GOT3 (cell line): ENCODE measurements around the gene GTF2F1.
"Not testable (repeated sequence)": the region's sequence is repeated elsewhere in the genome, so short reads cannot be mapped to it uniquely, and the experiment has no call there.

ENCODE experiments used
- DNase-seq: peaks from one replicate; lab custom pipeline; 2025; ENCODE audit warnings: mixed read lengths; lab: John Stamatoyannopoulos, UW

The GTF2F1 gene

GRCh38 chr19:6393074-6393982, at the start of gene GTF2F1:
Gene GTF2F1 (minus strand): TSS chr19:6393164. CDS start chr19:6392995, 169 bp downstream.
- peak; percentile 81 for DNase-seq

DNA sequence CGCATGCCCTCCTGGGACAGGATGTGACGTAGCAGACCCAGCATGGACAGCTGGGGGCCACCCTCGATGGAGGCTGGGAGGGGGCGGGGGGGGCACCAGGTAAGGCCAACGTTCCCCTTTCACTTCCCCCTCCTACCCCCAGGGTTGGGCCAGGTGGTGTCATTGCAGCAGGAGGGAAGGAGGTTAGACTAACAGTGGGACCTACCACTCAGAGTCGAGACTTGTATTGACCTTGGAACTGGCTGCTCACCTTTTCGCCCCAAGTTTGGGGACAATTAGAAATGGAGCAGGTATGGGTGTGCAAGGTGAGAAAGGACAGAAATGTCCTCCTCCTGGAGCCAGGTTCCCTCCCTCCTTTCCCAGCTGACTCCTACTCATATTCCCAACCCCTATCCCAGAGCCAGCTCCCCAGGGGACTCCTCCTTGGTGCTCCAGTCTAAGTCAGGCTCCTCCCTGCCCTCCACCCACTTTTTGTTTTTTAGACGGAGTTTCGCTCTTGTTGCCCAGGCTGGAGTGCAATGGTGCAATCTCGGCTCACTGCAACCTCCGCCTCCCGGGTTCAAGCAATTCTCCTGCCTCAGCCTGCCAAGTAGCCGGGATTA, 49.2 kb upstream of the GTF2F1 start:
- DNase-seq: no peak

GRCh38 chr19:6440905-6441304, 47.9 kb upstream of the GTF2F1 start:
- no peak for DNase-seq

GRCh38 chr19:6439743-6440142, 46.8 kb upstream of the GTF2F1 start:
- no peak for DNase-seq

GRCh38 chr19:6433663-6434062, 40.7 kb upstream of the GTF2F1 start, which contains the start of gene SLC25A41:
Gene SLC25A41 (minus strand): TSS chr19:6433763. CDS start chr19:6433693, 70 bp downstream.
- DNase-seq: no peak

GRCh38 chr19:6433165-6433564, 40.2 kb upstream of the GTF2F1 start:
- no peak for DNase-seq

- DNase-seq: no peak
Observed at GRCh38 chr19:6431891-6432290, 38.9 kb upstream of the GTF2F1 start.

GRCh38 chr19:6429419-6430221, 36.7 kb upstream of the GTF2F1 start:
- DNase-seq: no peak

GRCh38 chr19:6428692-6429418, 35.9 kb upstream of the GTF2F1 start:
- DNase-seq: not testable (repeated sequence)

DNA sequence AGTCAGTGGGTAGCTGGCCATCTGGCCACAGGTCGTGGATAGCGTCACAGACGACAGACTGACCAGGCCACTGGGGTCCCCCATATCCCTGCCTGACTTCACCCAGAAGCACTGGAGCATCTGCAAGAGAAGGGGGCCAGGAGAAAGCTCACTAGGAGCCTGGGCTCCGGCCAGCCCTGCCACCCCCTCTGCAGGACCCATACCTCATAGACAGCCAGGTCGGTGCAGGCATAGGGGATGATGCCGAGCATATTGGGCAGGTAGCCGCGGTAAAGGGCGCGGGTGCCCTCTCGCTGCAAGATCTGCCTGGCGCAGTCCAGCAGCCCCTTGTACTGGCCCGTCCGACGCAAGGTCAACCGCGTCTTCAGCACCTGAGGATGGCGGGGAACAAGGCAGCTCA, 34.2 kb upstream of the GTF2F1 start:
- no peak for DNase-seq

DNA sequence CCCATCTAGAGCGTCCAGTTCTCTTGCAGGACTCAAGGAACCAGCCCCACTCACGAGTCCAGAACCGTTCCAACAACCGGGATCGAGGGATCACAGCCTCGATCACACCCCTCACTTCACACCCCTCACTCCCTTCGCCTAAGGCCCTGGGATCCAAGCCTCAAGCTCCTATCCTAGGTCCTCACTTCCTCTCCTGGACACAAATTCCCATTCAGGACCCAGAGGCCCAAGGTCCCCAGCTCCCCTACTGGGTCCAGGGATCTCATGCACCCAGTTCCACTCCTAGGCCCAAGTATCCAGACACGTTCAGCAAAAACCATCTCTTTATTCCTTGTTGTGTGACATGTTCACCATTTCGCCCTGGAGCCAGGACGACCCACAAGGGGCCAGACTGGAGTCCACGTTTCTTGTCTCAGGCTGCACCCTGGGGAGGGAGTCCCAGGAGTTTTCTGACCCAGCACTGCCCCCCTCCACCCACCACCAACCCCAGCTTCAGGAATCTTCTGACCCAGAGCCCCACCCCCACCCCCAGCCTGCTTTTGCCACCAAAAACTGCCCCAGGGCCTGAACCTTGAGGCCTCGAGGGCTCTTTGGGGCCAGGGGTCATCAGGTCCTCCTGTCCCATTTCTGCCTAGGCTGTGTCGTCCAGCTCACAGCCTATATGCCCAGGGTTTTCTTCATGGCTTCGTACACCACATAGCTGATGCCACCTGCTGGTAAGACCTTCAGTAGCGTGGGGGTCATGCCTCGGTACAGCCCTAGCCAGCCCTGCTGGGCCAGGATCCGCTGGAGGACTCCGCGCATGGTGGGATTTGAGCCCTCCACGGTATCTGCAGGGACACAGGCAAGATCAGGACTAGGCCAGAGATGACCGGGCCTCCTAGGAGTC, 33.0 kb upstream of the GTF2F1 start:
- DNase-seq: no peak

DNA sequence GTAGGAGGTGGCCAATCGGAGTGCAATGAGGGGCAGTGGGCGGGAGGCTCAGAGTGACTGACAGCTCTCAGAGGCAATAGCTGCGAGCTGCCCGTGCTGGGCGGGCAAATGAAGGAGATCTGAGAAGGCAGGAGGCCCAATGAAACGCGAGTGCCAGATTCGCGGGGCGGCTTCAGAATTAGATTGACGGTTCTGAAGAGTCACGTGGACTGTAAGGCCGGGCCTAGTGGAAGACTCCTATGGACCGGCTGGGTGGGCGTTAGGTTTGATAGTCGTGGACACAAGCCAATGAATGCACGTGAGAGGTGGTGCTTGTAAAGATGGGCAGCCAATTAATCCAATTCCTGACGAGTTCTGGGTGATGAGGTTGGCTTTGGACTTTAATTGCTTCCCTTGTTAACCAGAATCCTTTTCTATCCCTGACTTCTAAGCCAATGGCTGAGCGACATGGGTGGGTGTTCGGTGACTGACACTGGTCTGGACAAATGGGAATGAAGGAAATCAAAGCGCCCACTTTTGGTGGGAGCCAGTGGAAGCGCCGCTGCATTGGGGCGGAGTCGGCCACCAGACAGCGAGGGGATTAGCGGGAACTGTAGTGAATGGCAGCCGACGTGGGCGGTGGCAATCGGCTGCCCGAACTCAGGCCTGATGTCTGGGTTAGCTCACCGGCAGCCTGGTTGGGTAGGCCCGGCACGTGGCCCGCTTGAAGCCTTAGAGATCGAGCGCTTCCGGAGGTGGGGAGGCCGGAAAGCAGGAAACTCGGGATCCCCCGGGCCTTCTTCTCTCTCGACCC, 32.2 kb upstream of the GTF2F1 start:
- DNase-seq: peak; percentile 98

DNA sequence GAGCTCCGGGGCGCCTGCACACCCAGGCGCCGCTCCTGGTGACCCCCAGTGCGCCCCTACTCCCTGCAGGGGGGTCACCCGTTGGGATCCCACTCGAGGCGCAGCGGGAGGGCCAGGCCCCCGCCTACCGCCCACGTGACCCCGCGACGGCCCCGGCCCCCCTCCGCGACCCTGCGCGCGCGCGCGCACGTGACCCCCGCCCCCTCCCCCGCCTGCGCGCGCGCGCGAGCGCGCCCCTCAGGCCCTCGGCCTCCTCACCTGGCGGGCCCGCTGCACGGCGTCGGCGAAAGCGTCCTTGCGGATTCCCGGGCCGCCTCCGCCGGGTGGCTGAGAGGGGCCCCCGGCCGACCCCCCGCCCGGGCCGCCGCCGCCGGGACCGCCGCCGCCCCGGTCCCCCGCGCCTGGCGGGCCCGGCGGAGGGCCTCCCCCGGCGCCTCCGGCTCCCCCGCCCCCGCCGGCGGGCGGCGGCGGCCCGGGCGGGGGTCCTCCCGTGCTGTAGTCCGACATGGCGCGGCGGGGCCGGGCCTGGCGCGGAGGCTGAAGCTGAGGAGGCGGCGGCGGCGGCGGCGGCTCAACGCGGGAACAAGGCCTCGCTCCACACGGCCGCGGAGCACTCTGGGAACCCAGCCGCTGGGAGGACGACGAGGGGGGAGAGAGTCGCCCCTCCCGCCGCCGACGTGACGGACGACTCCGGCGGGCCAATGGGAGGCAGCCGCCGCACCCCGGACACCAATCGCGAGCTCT, 31.4 kb upstream of the GTF2F1 start, which contains the start of gene KHSRP:
Gene KHSRP (minus strand): TSS at position 617 of the 744 bp plus-strand sequence. CDS start 110 bp downstream, at position 507.
- no peak for DNase-seq

DNA sequence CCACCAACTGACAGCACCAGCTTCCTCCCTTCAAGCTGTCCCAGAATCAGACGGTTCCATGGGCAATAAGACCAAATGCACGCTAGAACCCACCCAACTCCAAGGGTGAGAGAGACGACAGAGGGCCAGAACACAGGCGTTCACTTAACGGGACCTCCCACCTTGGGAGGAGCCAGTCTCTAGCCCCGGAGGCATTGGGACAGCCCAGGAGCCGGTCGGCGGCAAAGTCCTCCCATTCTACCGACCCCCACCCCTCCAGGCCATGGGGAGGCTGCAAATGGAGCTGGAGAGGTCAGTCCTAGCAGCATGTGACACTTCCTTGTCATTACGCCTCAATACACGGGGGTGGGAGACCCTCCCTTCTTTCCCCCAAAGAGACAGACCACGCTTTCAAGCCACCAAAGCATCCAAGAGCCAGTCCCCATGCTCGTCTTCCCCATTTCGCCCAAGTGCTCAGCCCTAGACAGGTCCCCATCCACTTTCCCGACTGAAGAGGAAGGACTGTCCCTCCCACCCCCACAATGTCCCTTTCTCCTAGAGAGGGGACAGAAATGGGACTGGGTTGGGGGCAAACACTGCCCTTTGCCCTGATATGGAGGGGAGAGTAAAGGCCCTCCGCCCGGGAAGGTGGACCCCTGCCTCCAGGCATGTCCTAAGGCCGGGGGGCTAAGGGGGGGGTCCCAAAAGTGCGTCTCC, 30.7 kb upstream of the GTF2F1 start:
- no peak for DNase-seq

GRCh38 chr19:6421075-6422014, 28.4 kb upstream of the GTF2F1 start:
- no peak for DNase-seq

DNA sequence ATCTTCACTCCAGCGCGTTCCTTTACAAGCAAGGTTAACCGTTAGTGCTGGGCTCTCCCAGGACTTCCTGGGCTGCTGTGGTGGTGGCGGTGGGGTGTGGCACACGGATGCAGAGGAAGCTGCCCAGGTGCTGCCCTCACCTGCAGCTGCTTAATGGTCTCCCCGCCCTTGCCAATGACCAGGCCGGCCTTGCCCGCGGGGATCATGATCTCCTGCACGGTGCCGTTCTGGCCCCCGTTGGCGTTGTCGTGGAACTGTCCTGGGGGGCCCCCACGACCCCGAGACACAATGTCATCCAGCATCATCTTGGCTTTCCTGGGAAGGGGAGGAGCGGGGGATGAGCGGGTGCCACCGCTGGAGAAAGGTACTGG, 25.6 kb upstream of the GTF2F1 start:
- no peak for DNase-seq
